HEK293T (cell line): ENCODE data around the gene C9orf152.
"Not testable (repeated sequence)": the region's sequence is repeated elsewhere in the genome, so short reads cannot be mapped to it uniquely, and the experiment has no call there.

Experiments used
- CTCF ChIA-PET: fragments of 350-600 bp; formaldehyde crosslinking; extraction: SDS; loops from one replicate; lab custom pipeline; 2021; ENCODE audit warnings: antibody characterized with exemption, inconsistent platforms; lab: Yijun Ruan, JAX
- POLR2A ChIA-PET: fragments of 350-600 bp; formaldehyde crosslinking; extraction: SDS; loops from one replicate; lab custom pipeline; 2020; ENCODE audit warnings: antibody characterized with exemption, inconsistent platforms; lab: Yijun Ruan, JAX
- DNase-seq: peaks from one replicate; pipeline ENCODE4 v3.0.0; 2012; ENCODE audit warnings: mixed read lengths; ENCODE audit errors: extremely low spot score
- ARNT ChIP-seq: fragments of 450-650 bp; IDR thresholded peaks from 2 replicates; pipeline ENCODE4 v1.6.1; 2017; ENCODE audit warnings: mild to moderate bottlenecking
- BHLHE40 ChIP-seq: fragments of 450-650 bp; IDR thresholded peaks from 2 replicates; pipeline ENCODE4 v1.6.1; 2016; ENCODE audit warnings: mild to moderate bottlenecking, moderate library complexity, borderline replicate concordance
- CTBP1 ChIP-seq: fragments of 450-650 bp; IDR thresholded peaks from 2 replicates; pipeline ENCODE4 v1.6.1; 2016; ENCODE audit warnings: borderline replicate concordance
- ELF4 ChIP-seq: fragments of 450-650 bp; IDR thresholded peaks from 2 replicates; pipeline ENCODE4 v1.6.1; 2017; ENCODE audit warnings: antibody characterized with exemption
- FOXA1 ChIP-seq: fragments of 450-650 bp; IDR thresholded peaks from 2 replicates; pipeline ENCODE4 v1.6.1; 2016; ENCODE audit warnings: mild to moderate bottlenecking
- FOXK2 ChIP-seq: fragments of 450-650 bp; IDR thresholded peaks from 2 replicates; pipeline ENCODE4 v1.6.1; 2016; ENCODE audit warnings: mild to moderate bottlenecking
- FOXM1 ChIP-seq: fragments of 450-650 bp; IDR thresholded peaks from 2 replicates; pipeline ENCODE4 v1.6.1; 2017; ENCODE audit warnings: mild to moderate bottlenecking, borderline replicate concordance
- HDGF ChIP-seq: fragments of 450-650 bp; IDR thresholded peaks from 2 replicates; pipeline ENCODE4 v1.6.1; 2017; ENCODE audit warnings: antibody characterized with exemption, borderline replicate concordance
- L3MBTL2 ChIP-seq: fragments of 450-650 bp; conservative IDR thresholded peaks from 2 replicates; pipeline ENCODE4 v1.6.1; 2016; ENCODE audit warnings: mild to moderate bottlenecking
- LEF1 ChIP-seq: fragments of 450-650 bp; IDR thresholded peaks from 2 replicates; pipeline ENCODE4 v1.6.1; 2017; ENCODE audit warnings: mild to moderate bottlenecking, borderline replicate concordance
- NFRKB ChIP-seq: fragments of 450-650 bp; IDR thresholded peaks from 2 replicates; pipeline ENCODE4 v1.6.1; 2016; ENCODE audit warnings: mild to moderate bottlenecking, moderate library complexity
- PKNOX1 ChIP-seq: fragments of 450-650 bp; IDR thresholded peaks from 2 replicates; pipeline ENCODE4 v1.6.1; 2016
- SP1 ChIP-seq: fragments of 450-650 bp; IDR thresholded peaks from 2 replicates; pipeline ENCODE4 v1.6.1; 2017
- SUZ12 ChIP-seq: fragments of 450-650 bp; IDR thresholded peaks from 2 replicates; pipeline ENCODE4 v1.6.1; 2016; ENCODE audit warnings: mild to moderate bottlenecking
- TARDBP ChIP-seq: fragments of 450-650 bp; IDR thresholded peaks from 2 replicates; pipeline ENCODE4 v1.6.1; 2016
- ZNF384 ChIP-seq: fragments of 450-650 bp; IDR thresholded peaks from 2 replicates; pipeline ENCODE4 v1.6.1; 2016

The C9orf152 gene

GRCh38 chr9:110197330-110198187, 10.4 kb downstream of the C9orf152 start:
- TF ChIP-seq TARDBP (no peak), HDGF (no peak), FOXA1 (no peak), SP1 (no peak), NFRKB (no peak), ARNT (no peak), PKNOX1 (no peak), BHLHE40 (no peak)
- DNase-seq = no peak
- ChIA-PET CTCF (no interaction called here), POLR2A (interaction anchor here (1.2 kb wide), 1 partner anchor 59 kb away, joined by 4 read pairs; the partner anchor contains the start of gene TXN)

- ChIA-PET CTCF (interaction anchor here (1.3 kb wide), 1 partner anchor 13 kb away, joined by 3 read pairs; no protein-coding TSS in a partner anchor), POLR2A (interaction anchor here (1.1 kb wide), 1 partner anchor 61 kb away, joined by 3 read pairs; the partner anchor contains the start of gene TXN)
- not testable (repeated sequence) for DNase-seq
These were observed 11.9 kb downstream of the C9orf152 start for GRCh38 chr9:110196084-110196499.

- DNase-seq = no peak
- no peak for TF ChIP-seq ELF4
- TF ChIP-seq PKNOX1 = no peak
- TF ChIP-seq ARNT = no peak
- TF ChIP-seq HDGF = no peak
- no peak for TF ChIP-seq FOXK2
- no peak for TF ChIP-seq TARDBP
- no peak for TF ChIP-seq CTBP1
- TF ChIP-seq NFRKB = no peak
- TF ChIP-seq SUZ12 = no peak
- no peak for TF ChIP-seq ZNF384
- no peak for TF ChIP-seq LEF1
- ChIA-PET CTCF (interaction anchor here (1.6 kb wide), 1 partner anchor 9 kb away, joined by 4 read pairs; no protein-coding TSS in a partner anchor), POLR2A (no interaction called here)
These were observed 15.3 kb downstream of the C9orf152 start for GRCh38 chr9:110192531-110193261.

- no peak for TF ChIP-seq FOXM1
- TF ChIP-seq L3MBTL2 = no peak
- no peak for TF ChIP-seq CTBP1
- TF ChIP-seq NFRKB = no peak
- no peak for TF ChIP-seq ZNF384
- TF ChIP-seq ARNT = no peak
- TF ChIP-seq BHLHE40 = no peak
- no peak for TF ChIP-seq PKNOX1
- no peak for TF ChIP-seq ELF4
- no peak for TF ChIP-seq LEF1
- no peak for TF ChIP-seq FOXA1
- TF ChIP-seq SP1 = no peak
- no peak for TF ChIP-seq TARDBP
- TF ChIP-seq SUZ12 = no peak
- no peak for TF ChIP-seq FOXK2
- TF ChIP-seq HDGF = no peak
- ChIA-PET POLR2A (no interaction called here), CTCF (no interaction called here)
- no peak for DNase-seq
These were observed 16.3 kb downstream of the C9orf152 start for GRCh38 chr9:110191615-110192014.

- TF ChIP-seq TARDBP (no peak), L3MBTL2 (no peak), FOXK2 (no peak), HDGF (no peak), NFRKB (no peak), PKNOX1 (no peak), ELF4 (no peak), SUZ12 (no peak), SP1 (no peak), CTBP1 (no peak), ZNF384 (no peak), BHLHE40 (no peak), LEF1 (no peak), ARNT (no peak), FOXA1 (no peak), FOXM1 (no peak)
- POLR2A ChIA-PET = no interaction called here
- no peak for DNase-seq
- CTCF ChIA-PET = no interaction called here
These were observed 18.2 kb downstream of the C9orf152 start for GRCh38 chr9:110189559-110190320.
